GM12878 (cell line): Measurements from ENCODE around the gene WFS1. TPM values are rescaled to one million over a fixed set of nuclear protein-coding genes. Genes with fewer than 3 reads are reported as not detected.

Source experiments
- ATAC-seq: fragments of 200-7000 bp; cut with Tn5 transposase; 3 replicates; pipeline ENCODE4 v1.9.1; 2020; ENCODE audit warnings: mild to moderate bottlenecking, moderate library complexity
- BruUV-seq: library from RNA; stranded (reverse); fragments of 400-500 nt; replicated peaks from 2 replicates; lab custom pipeline; 2021; lab: Mats Ljungman, UMichigan
- CTCF ChIA-PET: fragments of 300-600 bp; sonication (Branson Sonifier 250); formaldehyde crosslinking; extraction: SDS; loops from one replicate; lab custom pipeline; 2021; ENCODE audit warnings: inconsistent platforms; lab: Yijun Ruan, JAX
- POLR2A ChIA-PET: fragments of 350-600 bp; formaldehyde crosslinking; extraction: SDS; loops from one replicate; lab custom pipeline; 2021; ENCODE audit warnings: inconsistent platforms; lab: Charles Lee
- RAD21 ChIA-PET: fragments of 300-600 bp; sonication (Branson Sonifier 250); formaldehyde crosslinking; loops from one replicate; lab custom pipeline; 2023; ENCODE audit warnings: antibody characterized with exemption; ENCODE audit not compliant: unreplicated experiment; lab: Charles Lee
- SMC1A ChIA-PET: fragments of 300-600 bp; sonication (Branson Sonifier 250); formaldehyde crosslinking; loops from one replicate; lab custom pipeline; 2023; ENCODE audit not compliant: unreplicated experiment, uncharacterized antibody; lab: Charles Lee
- DNase-seq: peaks from one replicate; pipeline ENCODE4 v3.0.0-alpha.2; 2011; ENCODE audit warnings: low read depth, low spot score
- FAIRE-seq: peaks from 3 replicates; lab custom pipeline; 2011; peaks lifted over from hg19 to GRCh38; lab: Jason Lieb, UNC
- H2AFZ ChIP-seq: 2 replicates; pipeline ENCODE4 v1.6.0; 2011; ENCODE audit warnings: low read depth, low read length, control low read depth; ENCODE audit not compliant: control insufficient read depth
- H3K27ac ChIP-seq: 2 replicates; pipeline ENCODE4 v1.5.1; 2011; ENCODE audit warnings: control low read depth; ENCODE audit not compliant: control insufficient read depth, insufficient read depth
- H3K27me3 ChIP-seq, 2 experiments: replicated peaks in 1 of 2; 2 replicates each; pipeline versions ENCODE4 v1.6.0 to v1.6.1; 2011; ENCODE audit warnings: low read length in 1 of 2; ENCODE audit not compliant: control insufficient read depth in 2 of 2, insufficient read depth in 2 of 2
- H3K36me3 ChIP-seq, 2 experiments: 2 replicates each; pipeline ENCODE4 v1.5.1; 2011; ENCODE audit warnings: low read length in 1 of 2; ENCODE audit not compliant: control insufficient read depth in 2 of 2, insufficient read depth in 2 of 2
- H3K4me1 ChIP-seq: 2 replicates; pipeline ENCODE4 v1.6.1; 2011; ENCODE audit warnings: mild to moderate bottlenecking, low read length, moderate library complexity, mixed read lengths; ENCODE audit not compliant: control insufficient read depth, insufficient read depth
- H3K4me2 ChIP-seq: 2 replicates; pipeline ENCODE4 v1.6.0; 2011; ENCODE audit warnings: control low read depth; ENCODE audit not compliant: control insufficient read depth, insufficient read depth
- H3K4me3 ChIP-seq: fragments of 200-600 bp; sonication (generic); 2 replicates; pipeline ENCODE4 v1.5.1; 2016
- H3K79me2 ChIP-seq: 2 replicates; pipeline ENCODE4 v1.6.0; 2011; ENCODE audit warnings: low read length; ENCODE audit not compliant: control insufficient read depth, insufficient read depth
- H3K9ac ChIP-seq: 2 replicates; pipeline ENCODE4 v1.8.0; 2011; ENCODE audit warnings: low read length, control low read depth, mixed read lengths; ENCODE audit not compliant: control insufficient read depth, insufficient read depth
- H3K9me3 ChIP-seq: replicated peaks from 3 replicates; pipeline ENCODE4 v1.5.1; 2011; ENCODE audit warnings: mild to moderate bottlenecking, low read length; ENCODE audit not compliant: control insufficient read depth, insufficient read depth
- H4K20me1 ChIP-seq: 2 replicates; pipeline ENCODE4 v1.6.0; 2011; ENCODE audit not compliant: control insufficient read depth, insufficient read depth
- BCL3 ChIP-seq: IDR thresholded peaks from 2 replicates; pipeline ENCODE4 v1.6.1; 2011; ENCODE audit warnings: borderline replicate concordance, low read depth, mild to moderate bottlenecking, moderate library complexity, low read length; ENCODE audit not compliant: insufficient read depth, poor library complexity, severe bottlenecking
- BMI1 ChIP-seq: fragments of 450-650 bp; IDR thresholded peaks from 2 replicates; pipeline ENCODE4 v1.6.1; 2016; ENCODE audit warnings: mild to moderate bottlenecking, moderate library complexity, borderline replicate concordance
- MYC ChIP-seq: IDR thresholded peaks from 2 replicates; pipeline ENCODE4 v1.6.1; 2011; ENCODE audit warnings: mild to moderate bottlenecking, low read length, moderate library complexity, inconsistent platforms; ENCODE audit not compliant: insufficient read depth, insufficient replicate concordance, insufficient read length, severe bottlenecking
- NRF1 ChIP-seq: conservative IDR thresholded peaks from 2 replicates; pipeline ENCODE4 v1.6.1; 2011; ENCODE audit warnings: mild to moderate bottlenecking, low read depth, low read length, improper control_type of control experiment
- RAD21 ChIP-seq: IDR thresholded peaks from 2 replicates; pipeline ENCODE4 v1.6.1; 2011; ENCODE audit warnings: mild to moderate bottlenecking, low read depth, low read length, moderate library complexity; ENCODE audit not compliant: insufficient read depth
- RELA ChIP-seq: fragments of 450-650 bp; IDR thresholded peaks from 2 replicates; pipeline ENCODE4 v1.8.0; 2014; ENCODE audit warnings: borderline replicate concordance; ENCODE audit not compliant: partially characterized antibody
- SIX5 ChIP-seq: IDR thresholded peaks from 2 replicates; pipeline ENCODE4 v1.6.1; 2011; ENCODE audit warnings: mild to moderate bottlenecking, low read depth, low read length, moderate library complexity; ENCODE audit not compliant: severe bottlenecking
- SMC3 ChIP-seq: IDR thresholded peaks from 2 replicates; pipeline ENCODE4 v1.6.1; 2011; ENCODE audit warnings: low read length, improper control_type of control experiment, borderline replicate concordance
- SUZ12 ChIP-seq: fragments of 200-600 bp; sonication (generic); IDR thresholded peaks from one replicate; pipeline ENCODE4 v1.6.1; 2018; ENCODE audit warnings: antibody characterized with exemption, mild to moderate bottlenecking; ENCODE audit not compliant: unreplicated experiment
- ZBTB11 ChIP-seq: fragments of 450-650 bp; formaldehyde crosslinking; IDR thresholded peaks from 2 replicates; pipeline ENCODE4 v1.5.0; 2022; ENCODE audit warnings: mild to moderate bottlenecking, missing genetic modification characterization
- WGBS: methylation state at CpG from one replicate; pipeline ENCODE4 v1.1.6; 2016; ENCODE audit warnings: low lambda C conversion rate; ENCODE audit not compliant: insufficient replicate concordance, insufficient coverage; ENCODE audit errors: missing lambda C conversion rate; 5-methylcytosine and 5-hydroxymethylcytosine counted together
- in situ Hi-C: fragments of 300-500 bp; cut with MboI; formaldehyde crosslinking; loops from 9 replicates; pipeline ENCODE4 v1.14.3; 2018; ENCODE audit warnings: mixed read lengths
- intact Hi-C: fragments of 100-400 bp; cut with micrococcal nuclease; formaldehyde crosslinking; loops from one replicate; pipeline ENCODE4 v1.14.2; 2022; ENCODE audit not compliant: unreplicated experiment
- polyA plus RNA-seq, 11 experiments: library from polyadenylated mRNA; depleted of rRNA in 4 of 11; unstranded in 6 of 11; stranded (reverse) in 5 of 11; fragments of >200 nt; fragmentation: Nextera tagmentation in 4 of 11; fragmentation: Illumina TruSeq in 1 of 11; extraction: Ambion mirVana in 4 of 11; extraction: Trizol in 1 of 11; gene quantifications; 1 replicate in 1 of 11; 2 replicates in 10 of 11; pipeline versions ENCODE4 v1.2.1 to v1.2.3, GENCODE V29; 2011 to 2016; ENCODE audit warnings: inconsistent platforms in 2 of 11, missing spikeins in 2 of 11, low read depth in 1 of 11
- total RNA-seq, 4 experiments: library from RNA; depleted of rRNA in 3 of 4; stranded (reverse); fragments of >200 nt in 3 of 4; fragmentation: Illumina TruSeq in 1 of 4; extraction: Trizol in 1 of 4; gene quantifications; 2 replicates each; pipeline versions ENCODE4 v1.2.1 to v1.2.3, GENCODE V29; 2013 to 2021

The WFS1 gene
- total and polyA plus RNA-seq, 10 of the 15 experiments (the other 5 are each of a cell fraction or from before 2014, with no cell fraction given): 0.31 to 4.7 (median 2.0) TPM

- TF ChIP-seq ZBTB11 (CRISPR knock-in tag): no peak
- TF ChIP-seq BMI1: no peak
Observed at GRCh38 chr4:6248394-6248793, 21.3 kb upstream of the WFS1 start (continued).

GRCh38 chr4:6250235-6250983 is 19.2 kb upstream of the WFS1 start:
- Histone ChIP-seq H3K9ac (no peak overlapping the region), H3K79me2 (no peaks in the 10 kb centered on the region), H3K4me1 (no peaks in the 10 kb centered on the region), H3K4me2 (no peak overlapping the region), H3K9me3 (peaks cover 1% of the 10 kb centered on the region; the same call in 1 of the 3 replicates), H3K27me3 (peaks cover 0 to 3% of the 10 kb centered on the region in 2 experiments; a peak in 2 of 4 replicates), H3K27ac (no peak overlapping the region), H2AFZ (no peak overlapping the region), H3K4me3 (no peak overlapping the region), H3K36me3 (no peaks in the 10 kb centered on the region), H4K20me1 (no peaks in the 10 kb centered on the region)
- WGBS: 23% methylated on average over 15 of the region's 15 CpGs
- ChIA-PET CTCF (interaction anchor here (0.7 to 8.9 kb wide), 52 partner anchors 10 to 367 kb away, joined by 3 to 469 read pairs (median 5); partner anchors contain the start of genes JAKMIP1 and WFS1), SMC1A (interaction anchor here (0.6 to 7.8 kb wide), 39 partner anchors 10 to 299 kb away, joined by 3 to 137 read pairs (median 4); partner anchors contain the start of gene JAKMIP1), RAD21 (interaction anchor here (0.7 to 11.6 kb wide), 24 partner anchors 9 to 252 kb away, joined by 3 to 222 read pairs (median 6); partner anchors contain the start of gene JAKMIP1), POLR2A (interaction anchor here (0.9 to 1.2 kb wide), 3 partner anchors 77 to 80 kb away, joined by 3 to 4 read pairs (median 3); no protein-coding TSS in a partner anchor)
- DNase-seq (peak; percentile 42), FAIRE-seq (peak; percentile 91), ATAC-seq (peak; percentile 85)
- in situ Hi-C loops: loop anchor here (5.0 kb wide), 2 partner anchors 77 to 297 kb away; no protein-coding TSS in a partner anchor
- intact Hi-C loops: loop anchor here (1.0 to 5.0 kb wide), 5 partner anchors 70 to 297 kb away; no protein-coding TSS in a partner anchor
- BruUV-seq: no TSS peak
- TF ChIP-seq SIX5 (no peak), NRF1 (no peak), RELA (no peak), BCL3 (no peak), SUZ12 (no peak), ZBTB11 (CRISPR knock-in tag) (no peak), SMC3 (peak; percentile 87), MYC (no peak), RAD21 (peak; percentile 91), BMI1 (no peak)
